Jurkat, Clone E6-1 (cell line): ENCODE results near the gene CAMK2A.
"Not testable (repeated sequence)": the region's sequence is repeated elsewhere in the genome, so short reads cannot be mapped to it uniquely, and the experiment has no call there.

Source experiments
- DNase-seq: peaks from one replicate; pipeline ENCODE4 v3.0.0-alpha.2; 2011; ENCODE audit warnings: low read depth, low spot score
- H3K4me3 ChIP-seq: 2 replicates; pipeline ENCODE4 v1.5.1; 2011; ENCODE audit warnings: mild to moderate bottlenecking, low read length, control low read depth, moderate library complexity

Gene CAMK2A

DNA sequence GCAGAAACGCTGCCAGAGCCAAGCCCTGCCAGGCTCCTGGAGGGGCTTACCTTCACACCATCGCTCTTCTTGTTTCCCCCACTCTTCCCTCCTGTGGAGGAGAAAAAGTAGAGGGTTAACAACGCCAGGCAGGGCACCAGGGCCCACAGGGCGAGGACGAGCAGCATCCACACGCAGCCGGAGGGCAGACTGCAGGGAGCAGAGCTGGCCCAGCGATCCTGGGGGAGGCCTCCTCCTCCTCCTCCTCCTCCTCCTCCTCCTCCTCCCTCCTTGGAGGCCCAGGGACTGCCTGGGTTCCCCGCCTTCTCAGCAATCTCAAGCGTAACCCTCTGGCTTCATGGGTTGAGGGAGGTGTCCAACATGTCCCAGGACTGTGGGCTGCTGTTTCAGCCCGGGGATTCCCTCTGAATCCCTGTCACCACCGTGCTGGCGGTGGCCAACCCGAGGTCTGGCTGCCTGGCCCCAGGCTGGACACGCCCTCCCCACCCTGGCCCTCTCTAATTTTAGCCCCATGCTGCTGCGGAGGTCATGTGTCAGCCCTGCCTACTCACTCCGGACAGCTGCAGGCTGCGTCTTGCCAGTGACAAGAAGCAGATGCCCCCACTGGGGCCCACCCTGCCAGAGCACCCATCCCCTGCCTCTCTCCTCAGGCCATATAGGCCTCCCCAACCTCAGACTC is 44.3 kb downstream of the CAMK2A start:
- no peak for DNase-seq
- no peak overlapping the region for H3K4me3 ChIP-seq

DNA sequence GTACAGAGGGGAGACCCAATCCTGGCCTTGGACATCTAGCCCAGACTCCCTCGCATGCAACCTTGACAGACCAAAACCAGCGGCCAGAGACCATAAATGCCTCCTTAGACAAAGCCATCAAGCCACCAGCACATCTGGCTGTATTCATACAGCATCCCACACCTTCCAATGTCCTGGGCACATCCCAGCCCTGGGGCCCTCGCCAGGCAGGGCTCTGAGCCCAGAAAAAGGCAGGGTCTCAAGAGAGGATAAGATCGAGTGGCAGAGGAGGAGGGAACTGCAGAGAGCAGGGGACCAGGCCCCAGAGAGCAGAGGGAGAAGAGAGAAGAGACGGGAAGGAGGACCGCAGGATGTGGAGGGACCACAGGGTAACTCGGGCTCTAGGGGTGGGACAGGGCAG is 45.4 kb downstream of the CAMK2A start:
- no peak for DNase-seq
- no peak overlapping the region for H3K4me3 ChIP-seq

- DNase-seq, result no peak
- H3K4me3 ChIP-seq, result no peak overlapping the region
Measured at GRCh38 chr5:150243590-150243989, 46.0 kb downstream of the CAMK2A start.

- no peak for DNase-seq
Measured at GRCh38 chr5:150242251-150242894, 47.2 kb downstream of the CAMK2A start.

DNA sequence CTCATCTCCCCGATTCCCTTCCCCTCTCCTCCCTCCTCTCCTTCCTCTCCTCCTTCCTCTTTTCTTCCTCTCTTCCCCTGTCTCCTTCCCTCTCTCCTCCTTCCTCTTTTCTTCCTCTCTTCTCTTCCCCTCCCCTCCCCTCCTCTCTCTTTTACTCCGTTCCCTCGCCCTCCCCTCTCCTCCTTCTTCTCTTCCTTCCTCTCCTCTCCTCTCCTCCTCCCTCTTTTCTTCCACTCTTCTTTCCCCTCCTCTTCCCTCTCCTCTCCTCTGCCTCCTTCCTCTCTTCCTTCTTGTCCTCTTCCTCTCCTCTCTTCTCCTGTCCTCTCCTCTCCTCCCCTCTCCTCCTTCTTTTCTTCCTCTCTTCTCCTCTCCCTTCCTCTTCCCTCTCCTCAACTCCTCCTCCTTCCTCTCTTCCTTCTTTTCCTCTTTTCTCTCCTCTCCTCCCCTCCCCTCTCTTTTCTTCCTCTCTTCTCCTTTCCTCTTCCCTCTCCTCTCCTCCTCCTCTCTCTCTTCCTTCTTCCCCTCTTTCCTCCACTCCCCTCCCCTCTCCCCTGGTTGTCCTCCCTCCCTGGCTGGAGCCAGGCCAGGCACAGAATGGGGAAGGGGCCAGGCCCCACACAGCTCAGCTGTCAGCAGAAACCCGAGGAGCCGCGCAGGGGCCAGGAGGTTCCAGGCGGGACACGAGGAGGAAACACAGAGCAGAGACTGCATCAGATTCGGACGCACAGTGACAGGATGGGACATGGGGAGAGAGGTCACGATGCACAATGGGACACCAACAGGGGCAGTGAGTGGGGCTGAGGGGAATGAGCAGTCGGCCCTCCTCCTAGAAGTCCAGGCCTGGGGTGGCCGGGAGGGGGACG is 48.0 kb downstream of the CAMK2A start:
- DNase-seq, result no peak

More at GRCh38 chr5:150242251-150242894, 47.2 kb downstream of the CAMK2A start:
- H3K4me3 ChIP-seq, result no peak overlapping the region

DNA sequence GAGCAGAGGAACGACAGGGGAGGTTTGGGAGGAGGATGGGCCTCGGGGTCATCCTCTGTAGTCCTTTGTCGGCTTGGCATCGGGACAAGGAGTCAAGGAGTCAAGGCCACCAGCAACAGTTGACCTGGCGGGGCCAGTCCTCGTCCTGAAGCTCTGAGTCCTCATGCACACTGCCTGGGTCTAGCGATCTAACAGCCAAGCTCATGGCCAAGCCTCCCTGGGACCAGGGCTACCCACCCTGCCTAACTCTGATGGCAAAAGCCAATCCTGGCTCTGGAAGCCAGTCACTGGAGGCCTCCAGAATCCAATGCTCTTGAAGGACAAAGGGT is 49.8 kb downstream of the CAMK2A start:
- H3K4me3 ChIP-seq, result no peak overlapping the region
- DNase-seq, result no peak

More for the DNA sequence above, 48.0 kb downstream of the CAMK2A start:
- no peak overlapping the region for H3K4me3 ChIP-seq

DNA sequence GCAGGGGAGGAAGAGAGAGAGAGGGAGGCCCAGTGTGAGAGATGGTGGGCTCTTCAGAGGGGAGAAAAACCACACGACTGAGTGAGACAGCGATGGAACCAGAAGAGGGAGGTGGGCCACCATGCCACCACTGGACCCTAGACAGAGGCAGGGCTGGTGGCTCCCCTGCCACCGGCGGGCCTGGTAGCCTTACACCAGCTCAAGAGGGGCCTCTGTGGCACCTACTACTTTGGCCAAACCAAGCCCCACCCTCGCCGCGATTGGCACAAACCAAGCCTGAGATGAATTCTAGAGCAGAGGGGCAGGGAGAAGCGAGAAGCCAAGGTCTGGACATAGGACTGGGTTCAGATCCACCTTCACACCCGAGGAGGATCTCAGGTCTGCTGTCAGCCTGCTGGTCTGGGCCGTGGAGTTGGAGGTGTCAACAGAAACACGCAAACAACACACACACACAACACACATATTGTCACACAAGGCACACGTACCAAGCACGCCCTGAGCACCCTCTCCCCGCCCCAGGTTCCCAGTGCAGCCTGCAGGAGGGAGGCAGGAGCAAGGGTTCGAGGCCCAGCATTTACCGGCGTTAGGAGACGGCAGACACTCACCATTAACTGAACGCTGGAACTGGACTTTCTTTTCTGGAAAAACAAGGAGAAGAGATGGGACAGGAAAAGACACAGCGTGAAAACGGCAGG is 50.3 kb downstream of the CAMK2A start:
- H3K4me3 ChIP-seq, result no peak overlapping the region
- DNase-seq, result no peak

DNA sequence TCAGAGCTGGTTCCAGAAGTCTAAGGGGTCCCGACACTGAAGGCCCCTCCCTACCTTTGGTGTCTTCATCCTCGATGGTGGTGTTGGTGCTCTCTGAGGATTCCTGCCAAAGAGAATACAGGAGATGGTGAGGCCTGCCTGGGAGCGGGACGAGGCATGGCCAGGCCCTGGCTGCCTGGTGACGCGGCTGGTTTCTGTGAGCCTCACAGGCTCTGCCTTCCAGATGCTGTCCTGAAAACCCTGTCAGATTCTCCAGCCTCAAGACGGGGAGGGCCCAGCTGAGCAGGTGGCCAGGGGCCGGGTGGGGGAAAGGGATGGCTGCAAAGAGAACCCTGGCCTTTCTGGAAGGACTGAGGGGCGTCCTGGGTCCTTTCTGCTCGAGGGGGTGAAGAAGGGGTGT is 50.9 kb downstream of the CAMK2A start:
- H3K4me3 ChIP-seq, result no peak overlapping the region
- no peak for DNase-seq

- H3K4me3 ChIP-seq, result no peak overlapping the region
- DNase-seq, result no peak
Measured at GRCh38 chr5:150236981-150237754, 52.4 kb downstream of the CAMK2A start.

DNA sequence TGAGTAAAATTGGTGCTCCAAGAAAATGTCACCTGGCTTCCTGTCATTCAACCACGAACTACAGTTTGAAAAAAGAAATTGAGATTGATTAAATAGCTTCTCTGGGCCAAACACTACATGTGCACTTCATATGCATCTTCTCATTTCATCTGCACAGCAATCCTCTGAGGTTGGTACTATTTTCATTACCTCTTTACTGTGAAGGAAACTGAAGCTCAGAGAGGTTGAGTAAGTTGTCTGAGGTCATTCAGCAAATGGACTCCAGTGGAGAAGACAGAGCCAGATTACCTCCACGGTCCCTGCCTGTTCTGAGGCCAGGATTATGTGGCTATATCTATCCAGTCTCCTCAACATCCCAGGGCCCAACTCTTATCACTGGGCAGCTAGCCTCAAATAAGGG is 53.3 kb downstream of the CAMK2A start:
- H3K4me3 ChIP-seq, result no peak overlapping the region
- no peak for DNase-seq

DNA sequence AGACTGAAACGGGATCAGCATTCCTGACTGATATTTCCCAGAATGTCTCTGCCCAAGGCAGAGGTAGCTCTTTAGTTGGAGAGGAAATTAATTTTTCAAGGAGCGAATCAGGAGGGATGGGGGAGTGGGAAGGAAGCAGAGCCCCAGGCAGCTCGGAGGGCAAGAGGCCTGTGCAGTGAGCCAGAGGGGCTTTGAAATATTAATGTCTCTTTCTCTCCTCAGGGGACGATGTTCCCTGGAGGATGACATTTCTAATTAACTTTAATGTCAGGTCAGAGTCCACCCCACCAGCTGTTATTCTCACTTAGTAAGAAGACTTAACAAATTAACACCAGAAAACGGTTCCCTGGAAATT is 54.1 kb downstream of the CAMK2A start:
- no peak overlapping the region for H3K4me3 ChIP-seq
- DNase-seq, result no peak

GRCh38 chr5:150234576-150235499 is 54.7 kb downstream of the CAMK2A start:
- no peak for DNase-seq
- no peak overlapping the region for H3K4me3 ChIP-seq

DNA sequence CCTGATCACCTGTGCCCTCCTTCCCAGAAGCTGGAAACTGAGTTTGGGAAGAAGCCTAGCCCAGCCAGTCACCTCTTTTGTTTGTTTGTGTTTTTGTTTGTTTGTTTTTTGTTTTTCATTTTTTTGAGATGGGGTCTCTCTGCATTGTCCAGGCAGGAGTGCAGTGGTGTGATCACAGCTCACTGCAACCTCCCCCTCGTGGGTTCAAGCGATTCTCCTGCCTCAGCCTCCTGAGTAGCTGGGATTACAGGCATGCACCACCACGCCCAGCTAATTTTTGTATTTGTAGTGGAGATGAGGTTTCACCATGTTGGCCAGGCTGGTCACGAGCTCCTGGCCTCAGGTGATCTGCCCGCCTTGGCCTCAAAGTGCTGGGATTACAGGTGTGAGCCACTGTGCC is 55.9 kb downstream of the CAMK2A start:
- not testable (repeated sequence) for DNase-seq

GRCh38 chr5:150230842-150231241 is 58.7 kb downstream of the CAMK2A start:
- H3K4me3 ChIP-seq, result no peak overlapping the region
- no peak for DNase-seq

More for the DNA sequence above, 55.9 kb downstream of the CAMK2A start:
- not testable (repeated sequence) for H3K4me3 ChIP-seq

GRCh38 chr5:150229571-150229970 is 60.0 kb downstream of the CAMK2A start:
- DNase-seq, result no peak
- H3K4me3 ChIP-seq, result no peak overlapping the region

- no peak overlapping the region for H3K4me3 ChIP-seq
- no peak for DNase-seq
Measured at GRCh38 chr5:150227606-150228273, 61.8 kb downstream of the CAMK2A start.

DNA sequence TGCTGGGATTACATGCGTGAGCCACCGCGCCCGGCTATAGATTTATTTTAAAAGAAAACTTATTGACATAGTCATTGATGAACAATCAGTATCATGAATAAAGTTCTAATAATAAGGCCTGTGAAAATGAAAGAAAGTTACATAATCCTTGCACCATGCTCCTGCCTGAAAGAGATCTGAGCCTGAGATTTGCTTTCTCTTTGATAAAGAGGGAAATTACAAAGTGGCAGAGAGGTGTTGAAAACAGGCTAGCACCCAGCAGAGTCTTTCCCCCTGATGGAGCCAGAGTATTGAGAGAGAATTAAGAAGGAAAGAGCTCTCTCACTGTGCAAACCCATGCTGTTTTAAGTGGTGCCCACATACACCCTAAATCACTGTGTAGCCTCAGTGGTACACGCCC is 62.5 kb downstream of the CAMK2A start:
- no peak for DNase-seq
- H3K4me3 ChIP-seq, result no peak overlapping the region
